HepG2 (cell line): ENCODE measurements around the gene SPOPL. TPM values are rescaled to one million over a fixed set of nuclear protein-coding genes. Genes with fewer than 3 reads are reported as not detected.

Experiments
- CBFB ChIP-seq: sonication (generic); formaldehyde crosslinking; IDR thresholded peaks from 2 replicates; pipeline ENCODE4 v1.4.0; 2020; ENCODE audit warnings: missing genetic modification reagents
- ELF1 ChIP-seq: sonication (generic); formaldehyde crosslinking; IDR thresholded peaks from 2 replicates; pipeline ENCODE4 v1.4.0; 2020; ENCODE audit warnings: missing genetic modification reagents
- FOXO1 ChIP-seq: sonication (generic); formaldehyde crosslinking; IDR thresholded peaks from 2 replicates; pipeline ENCODE4 v1.4.0; 2020; ENCODE audit warnings: missing genetic modification reagents
- GTF2F1 ChIP-seq: fragments of 150-350 bp; IDR thresholded peaks from 2 replicates; pipeline ENCODE4 v1.6.1; 2014; ENCODE audit warnings: low read length
- JUN ChIP-seq: sonication (generic); formaldehyde crosslinking; IDR thresholded peaks from 2 replicates; pipeline ENCODE4 v1.4.0; 2020; ENCODE audit warnings: mild to moderate bottlenecking, missing genetic modification reagents
- PHF20 ChIP-seq: sonication (generic); formaldehyde crosslinking; IDR thresholded peaks from 2 replicates; pipeline ENCODE4 v1.5.0; 2020; ENCODE audit warnings: mild to moderate bottlenecking, missing genetic modification reagents
- ZFY ChIP-seq: sonication (generic); formaldehyde crosslinking; IDR thresholded peaks from 2 replicates; pipeline ENCODE4 v1.4.0; 2020; ENCODE audit warnings: missing genetic modification reagents
- ZNF142 ChIP-seq: sonication (generic); formaldehyde crosslinking; IDR thresholded peaks from 2 replicates; pipeline ENCODE4 v1.4.0; 2020; ENCODE audit warnings: missing genetic modification reagents
- ZNF350 ChIP-seq: sonication (generic); formaldehyde crosslinking; IDR thresholded peaks from 2 replicates; pipeline ENCODE4 v1.4.0; 2020; ENCODE audit warnings: mild to moderate bottlenecking, low read depth, missing genetic modification reagents, borderline replicate concordance
- ZNF382 ChIP-seq: sonication (generic); formaldehyde crosslinking; IDR thresholded peaks from 2 replicates; pipeline ENCODE4 v1.5.0; 2020; ENCODE audit warnings: missing genetic modification reagents, mild to moderate bottlenecking, borderline replicate concordance
- ZNF430 ChIP-seq: sonication (generic); formaldehyde crosslinking; IDR thresholded peaks from 2 replicates; pipeline ENCODE4 v1.9.0; 2021; ENCODE audit warnings: mild to moderate bottlenecking, missing genetic modification reagents
- ZNF468 ChIP-seq: sonication (generic); formaldehyde crosslinking; IDR thresholded peaks from 2 replicates; pipeline ENCODE4 v1.8.0; 2022; ENCODE audit warnings: mild to moderate bottlenecking, moderate library complexity, missing genetic modification reagents
- ZNF556 ChIP-seq: sonication (generic); formaldehyde crosslinking; IDR thresholded peaks from 2 replicates; pipeline ENCODE4 v1.4.0; 2020; ENCODE audit warnings: mild to moderate bottlenecking, missing genetic modification reagents, borderline replicate concordance
- ZNF691 ChIP-seq: sonication (generic); formaldehyde crosslinking; IDR thresholded peaks from 2 replicates; pipeline ENCODE4 v1.4.0; 2020; ENCODE audit warnings: missing genetic modification reagents, low read depth, mild to moderate bottlenecking, borderline replicate concordance
- polyA plus RNA-seq, 8 experiments: library from polyadenylated mRNA; depleted of rRNA in 3 of 8; stranded (reverse) in 7 of 8; unstranded in 1 of 8; fragments of >200 nt; fragmentation: Illumina TruSeq in 4 of 8; extraction: Trizol in 4 of 8; gene quantifications; 2 replicates each; pipeline versions ENCODE4 v1.2.1 to v1.2.3, GENCODE V29; 2011 to 2016; ENCODE audit warnings: low read depth in 4 of 8, missing spikeins in 1 of 8, mixed read lengths in 1 of 8; ENCODE audit not compliant: insufficient read depth in 1 of 8
- total RNA-seq, 5 experiments: library from RNA; depleted of rRNA; stranded (reverse); fragments of >200 nt; fragmentation: Illumina TruSeq; extraction: Trizol; gene quantifications; 2 replicates each; pipeline ENCODE4 v1.2.3, GENCODE V29; 2016; ENCODE audit warnings: low read depth in 1 of 5
- TF ChIP-seq, protein P1 (sequence below): sonication (generic); formaldehyde crosslinking; IDR thresholded peaks from 2 replicates; pipeline ENCODE4 v1.4.0; 2020; ENCODE audit warnings: missing genetic modification reagents, mild to moderate bottlenecking, borderline replicate concordance
- TF ChIP-seq, protein P2 (sequence below): sonication (generic); formaldehyde crosslinking; IDR thresholded peaks from 2 replicates; pipeline ENCODE4 v1.4.0; 2020; ENCODE audit warnings: missing genetic modification reagents

Gene SPOPL
- total and polyA plus RNA-seq, 2 of the 13 experiments (the other 11 are each of a cell fraction or from before 2014, with no cell fraction given): 12.6 to 51.6 TPM

- TF ChIP-seq ZNF556 (peak; percentile 64; the same call in 1 of the 2 replicates), ZNF382 (CRISPR knock-in tag) (no peak), ZNF430 (CRISPR knock-in tag) (no peak), ZNF142 (CRISPR knock-in tag) (peak; percentile 92), JUN (CRISPR knock-in tag) (no peak), PHF20 (peak; percentile 79), ELF1 (CRISPR knock-in tag) (peak; percentile 71), ZNF691 (CRISPR knock-in tag) (no peak), ZNF468 (CRISPR knock-in tag) (0 out of 2 replicates have a peak, but pooled peaks have one; percentile 38), CBFB (CRISPR knock-in tag) (peak; percentile 72), ZNF350 (CRISPR knock-in tag) (peak; percentile 61; the same call in 1 of the 2 replicates), FOXO1 (CRISPR knock-in tag) (peak; percentile 35; the same call in 1 of the 2 replicates), ZFY (CRISPR knock-in tag) (peak; percentile 84; the same call in 1 of the 2 replicates), GTF2F1 (no peak)
- TF ChIP-seq, protein P1, sequence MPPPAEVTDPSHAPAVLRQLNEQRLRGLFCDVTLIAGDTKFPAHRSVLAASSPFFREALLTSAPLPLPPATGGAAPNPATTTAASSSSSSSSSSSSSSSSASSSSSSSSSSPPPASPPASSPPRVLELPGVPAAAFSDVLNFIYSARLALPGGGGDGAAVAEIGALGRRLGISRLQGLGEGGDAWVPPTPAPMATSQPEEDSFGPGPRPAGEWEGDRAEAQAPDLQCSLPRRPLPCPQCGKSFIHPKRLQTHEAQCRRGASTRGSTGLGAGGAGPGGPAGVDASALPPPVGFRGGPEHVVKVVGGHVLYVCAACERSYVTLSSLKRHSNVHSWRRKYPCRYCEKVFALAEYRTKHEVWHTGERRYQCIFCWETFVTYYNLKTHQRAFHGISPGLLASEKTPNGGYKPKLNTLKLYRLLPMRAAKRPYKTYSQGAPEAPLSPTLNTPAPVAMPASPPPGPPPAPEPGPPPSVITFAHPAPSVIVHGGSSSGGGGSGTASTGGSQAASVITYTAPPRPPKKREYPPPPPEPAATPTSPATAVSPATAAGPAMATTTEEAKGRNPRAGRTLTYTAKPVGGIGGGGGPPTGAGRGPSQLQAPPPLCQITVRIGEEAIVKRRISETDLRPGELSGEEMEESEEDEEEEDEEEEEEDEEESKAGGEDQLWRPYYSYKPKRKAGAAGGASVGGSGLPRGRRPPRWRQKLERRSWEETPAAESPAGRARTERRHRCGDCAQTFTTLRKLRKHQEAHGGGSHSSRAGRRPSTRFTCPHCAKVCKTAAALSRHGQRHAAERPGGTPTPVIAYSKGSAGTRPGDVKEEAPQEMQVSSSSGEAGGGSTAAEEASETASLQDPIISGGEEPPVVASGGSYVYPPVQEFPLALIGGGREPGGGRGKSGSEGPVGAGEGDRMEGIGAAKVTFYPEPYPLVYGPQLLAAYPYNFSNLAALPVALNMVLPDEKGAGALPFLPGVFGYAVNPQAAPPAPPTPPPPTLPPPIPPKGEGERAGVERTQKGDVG (CRISPR knock-in tag): 0 out of 2 replicates have a peak, but pooled peaks have one; percentile 32
- TF ChIP-seq, protein P2, sequence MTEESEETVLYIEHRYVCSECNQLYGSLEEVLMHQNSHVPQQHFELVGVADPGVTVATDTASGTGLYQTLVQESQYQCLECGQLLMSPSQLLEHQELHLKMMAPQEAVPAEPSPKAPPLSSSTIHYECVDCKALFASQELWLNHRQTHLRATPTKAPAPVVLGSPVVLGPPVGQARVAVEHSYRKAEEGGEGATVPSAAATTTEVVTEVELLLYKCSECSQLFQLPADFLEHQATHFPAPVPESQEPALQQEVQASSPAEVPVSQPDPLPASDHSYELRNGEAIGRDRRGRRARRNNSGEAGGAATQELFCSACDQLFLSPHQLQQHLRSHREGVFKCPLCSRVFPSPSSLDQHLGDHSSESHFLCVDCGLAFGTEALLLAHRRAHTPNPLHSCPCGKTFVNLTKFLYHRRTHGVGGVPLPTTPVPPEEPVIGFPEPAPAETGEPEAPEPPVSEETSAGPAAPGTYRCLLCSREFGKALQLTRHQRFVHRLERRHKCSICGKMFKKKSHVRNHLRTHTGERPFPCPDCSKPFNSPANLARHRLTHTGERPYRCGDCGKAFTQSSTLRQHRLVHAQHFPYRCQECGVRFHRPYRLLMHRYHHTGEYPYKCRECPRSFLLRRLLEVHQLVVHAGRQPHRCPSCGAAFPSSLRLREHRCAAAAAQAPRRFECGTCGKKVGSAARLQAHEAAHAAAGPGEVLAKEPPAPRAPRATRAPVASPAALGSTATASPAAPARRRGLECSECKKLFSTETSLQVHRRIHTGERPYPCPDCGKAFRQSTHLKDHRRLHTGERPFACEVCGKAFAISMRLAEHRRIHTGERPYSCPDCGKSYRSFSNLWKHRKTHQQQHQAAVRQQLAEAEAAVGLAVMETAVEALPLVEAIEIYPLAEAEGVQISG (CRISPR knock-in tag): peak; percentile 83
These were observed at the start of gene SPOPL (continued) for GRCh38 chr2:138501425-138502254.
